Stimulated activated CD4-positive, alpha-beta T cell treated with anti-CD3 and anti-CD28 coated beads, Interleukin-15, amount 100 ng/mL, for 48 hours (primary cell): ENCODE results near the gene TMEM150B.

ENCODE experiments used
- DNase-seq, 2 donors: peaks; one replicate each; pipeline ENCODE4 v3.0.0-alpha.2; 2020; ENCODE audit warnings: low read depth in 2 of 2

The TMEM150B gene

GRCh38 chr19:55305983-55306562 lies 19.1 kb downstream of the TMEM150B start:
- no peak for DNase-seq

GRCh38 chr19:55305491-55305890 lies 19.6 kb downstream of the TMEM150B start:
- DNase-seq: peak; percentile 24 to 41

- no peak for DNase-seq
Observed at GRCh38 chr19:55304980-55305379, 20.2 kb downstream of the TMEM150B start.

DNA sequence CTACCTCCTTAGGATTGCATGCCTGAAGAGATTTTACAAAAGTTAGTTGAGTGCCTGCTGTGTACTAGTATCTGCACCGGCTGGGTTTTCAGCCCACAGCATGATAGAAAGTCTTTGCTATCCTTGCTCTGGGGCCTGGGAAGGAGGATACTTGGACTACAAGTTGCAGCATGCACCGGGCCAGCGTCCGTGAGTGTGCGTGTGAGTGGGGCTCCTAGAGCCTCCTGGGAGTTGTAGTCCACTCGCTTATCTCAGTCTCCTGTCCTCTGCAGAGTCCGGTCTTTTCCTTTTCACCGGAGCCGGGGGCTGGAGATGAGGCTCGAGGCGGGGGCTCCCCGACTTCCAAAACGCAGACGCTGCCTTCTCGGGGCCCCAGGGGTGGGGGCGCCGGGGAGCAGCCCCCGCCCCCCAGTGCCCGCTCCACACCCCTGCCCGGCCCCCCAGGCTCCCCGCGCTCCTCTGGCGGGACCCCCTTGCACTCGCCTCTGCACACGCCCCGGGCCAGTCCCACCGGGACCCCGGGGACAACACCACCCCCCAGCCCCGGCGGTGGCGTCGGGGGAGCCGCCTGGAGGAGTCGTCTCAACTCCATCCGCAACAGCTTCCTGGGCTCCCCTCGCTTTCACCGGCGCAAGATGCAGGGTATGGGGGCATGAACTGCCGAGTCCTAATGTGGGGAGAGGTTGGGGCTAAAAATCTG lies 20.7 kb downstream of the TMEM150B start:
- DNase-seq: peak; percentile 14 to 31

GRCh38 chr19:55303477-55303876 lies 21.7 kb downstream of the TMEM150B start:
- no peak for DNase-seq

GRCh38 chr19:55302318-55302703 lies 22.8 kb downstream of the TMEM150B start:
- DNase-seq: no peak

DNA sequence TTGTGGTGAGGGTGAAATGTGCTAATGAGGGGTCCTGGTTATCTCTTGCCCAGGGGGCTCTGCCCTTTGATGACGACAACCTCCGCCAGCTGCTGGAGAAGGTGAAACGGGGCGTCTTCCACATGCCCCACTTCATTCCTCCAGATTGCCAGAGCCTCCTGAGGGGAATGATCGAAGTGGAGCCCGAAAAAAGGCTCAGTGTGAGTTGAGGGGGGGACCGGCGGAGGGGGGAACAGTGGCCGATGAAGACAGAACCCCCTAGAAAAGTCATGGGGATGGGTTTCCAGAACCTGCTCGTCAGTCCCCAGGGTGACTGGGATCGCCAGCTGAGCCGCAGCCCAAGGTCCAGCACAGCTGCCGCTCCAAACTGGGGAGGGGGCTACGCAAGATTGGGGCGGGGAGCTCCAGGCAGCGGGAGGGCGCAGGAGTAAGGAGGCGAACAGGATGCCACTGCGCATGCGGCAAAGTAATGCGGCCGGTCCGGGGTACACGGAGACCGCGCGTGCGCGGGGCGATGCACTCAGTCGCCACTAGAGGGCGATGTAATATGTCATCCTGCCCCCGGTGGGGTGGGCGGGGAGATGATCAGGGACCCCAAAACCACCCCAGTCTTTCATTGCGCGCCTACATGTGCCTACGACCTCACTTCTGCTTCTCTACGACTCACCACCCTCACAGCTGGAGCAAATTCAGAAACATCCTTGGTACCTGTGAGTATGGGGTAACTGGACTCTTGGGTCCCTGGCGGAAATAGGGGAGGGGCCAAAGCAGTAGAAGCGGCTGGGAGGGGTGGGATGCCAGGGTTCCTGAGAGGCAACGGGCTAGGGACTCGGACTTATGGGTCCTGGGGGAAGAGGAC lies 23.5 kb downstream of the TMEM150B start:
- peak; percentile 85 to 93 for DNase-seq

GRCh38 chr19:55300886-55301458 lies 24.2 kb downstream of the TMEM150B start:
- DNase-seq: no peak

DNA sequence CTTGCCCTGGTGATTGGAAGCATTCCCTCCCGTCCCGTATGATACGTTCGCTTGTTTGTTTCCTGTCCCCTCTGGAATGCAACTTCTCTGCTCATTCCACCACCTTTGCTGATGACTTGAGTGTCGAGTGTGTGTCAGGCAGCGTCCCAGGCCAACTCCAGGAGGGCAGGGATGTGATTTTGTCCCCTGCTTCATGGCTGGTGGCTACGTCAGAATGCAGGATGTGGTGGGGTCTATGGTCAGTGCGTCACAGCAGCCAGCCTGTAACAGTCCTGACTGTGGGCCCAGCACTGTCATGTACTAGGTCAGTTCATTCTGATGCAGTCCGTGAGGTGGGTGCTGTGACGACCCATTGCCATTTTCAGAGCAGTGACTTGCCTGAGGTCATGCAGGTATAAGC lies 25.1 kb downstream of the TMEM150B start:
- DNase-seq: no peak

- DNase-seq: no peak
Observed at GRCh38 chr19:55297267-55297666, 27.9 kb downstream of the TMEM150B start.

DNA sequence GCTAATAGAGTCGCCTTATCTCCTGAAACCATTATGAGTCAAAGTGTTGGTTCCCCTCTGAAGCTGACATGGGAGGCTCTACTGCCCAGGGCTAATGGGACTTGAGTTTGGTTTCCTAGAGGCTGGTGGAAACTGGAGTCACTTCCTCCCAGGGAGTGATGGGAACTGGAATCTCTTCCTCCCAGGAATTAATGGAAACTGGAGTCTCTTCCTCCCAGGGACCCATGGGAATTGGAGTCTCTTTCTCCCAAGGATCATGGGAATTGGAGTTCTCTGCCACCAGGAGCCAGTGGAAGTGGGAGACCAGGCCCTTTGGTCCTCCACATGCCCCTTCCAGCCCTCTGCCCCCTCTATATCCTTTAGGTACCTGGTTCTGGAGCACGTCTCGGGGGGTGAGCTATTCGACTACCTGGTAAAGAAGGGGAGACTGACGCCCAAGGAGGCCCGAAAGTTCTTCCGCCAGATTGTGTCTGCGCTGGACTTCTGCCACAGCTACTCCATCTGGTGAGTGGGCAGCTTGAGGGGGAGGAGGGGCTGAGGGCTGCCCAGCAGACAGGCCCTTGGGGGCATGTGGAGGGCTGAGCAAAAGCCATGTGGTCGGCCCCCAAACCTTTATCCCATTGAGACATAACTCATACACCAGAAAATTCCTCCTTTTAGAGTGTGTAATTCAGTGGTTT lies 35.9 kb downstream of the TMEM150B start:
- DNase-seq: no peak

DNA sequence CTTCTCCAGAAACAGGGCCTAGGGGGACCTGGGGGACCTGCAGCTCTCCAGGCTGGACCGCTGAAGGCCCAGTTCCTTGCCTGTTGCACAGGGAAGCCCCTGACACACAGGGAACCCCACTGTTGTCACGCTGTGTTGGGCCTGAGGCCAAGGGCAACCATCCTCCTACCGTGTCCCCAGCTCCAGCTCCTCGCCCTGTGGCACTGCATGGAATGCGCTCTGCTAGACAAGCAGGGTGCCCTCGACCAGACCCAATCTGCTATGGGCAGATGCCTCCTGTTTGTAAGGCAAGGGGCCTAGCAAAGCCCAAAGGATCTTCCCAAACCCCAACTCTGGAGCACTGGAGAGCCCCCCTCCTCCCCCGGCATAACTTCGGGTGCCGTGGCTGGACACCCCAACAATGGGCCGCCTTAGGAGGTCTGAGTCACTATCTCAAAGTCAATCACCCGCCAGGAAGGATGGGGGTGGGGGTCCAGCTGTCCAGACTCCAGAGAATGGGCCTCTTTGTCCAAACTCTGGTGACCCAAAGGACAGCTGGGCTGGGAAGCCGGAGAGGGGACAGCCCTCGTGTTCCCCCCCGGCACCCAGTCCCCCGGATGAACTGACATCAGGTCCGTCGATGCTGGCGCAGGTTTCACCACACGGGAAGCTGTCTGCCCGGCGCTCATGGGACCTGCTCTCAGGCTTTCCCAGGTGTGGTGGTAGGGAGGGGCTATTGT lies 37.6 kb downstream of the TMEM150B start:
- DNase-seq: no peak

DNA sequence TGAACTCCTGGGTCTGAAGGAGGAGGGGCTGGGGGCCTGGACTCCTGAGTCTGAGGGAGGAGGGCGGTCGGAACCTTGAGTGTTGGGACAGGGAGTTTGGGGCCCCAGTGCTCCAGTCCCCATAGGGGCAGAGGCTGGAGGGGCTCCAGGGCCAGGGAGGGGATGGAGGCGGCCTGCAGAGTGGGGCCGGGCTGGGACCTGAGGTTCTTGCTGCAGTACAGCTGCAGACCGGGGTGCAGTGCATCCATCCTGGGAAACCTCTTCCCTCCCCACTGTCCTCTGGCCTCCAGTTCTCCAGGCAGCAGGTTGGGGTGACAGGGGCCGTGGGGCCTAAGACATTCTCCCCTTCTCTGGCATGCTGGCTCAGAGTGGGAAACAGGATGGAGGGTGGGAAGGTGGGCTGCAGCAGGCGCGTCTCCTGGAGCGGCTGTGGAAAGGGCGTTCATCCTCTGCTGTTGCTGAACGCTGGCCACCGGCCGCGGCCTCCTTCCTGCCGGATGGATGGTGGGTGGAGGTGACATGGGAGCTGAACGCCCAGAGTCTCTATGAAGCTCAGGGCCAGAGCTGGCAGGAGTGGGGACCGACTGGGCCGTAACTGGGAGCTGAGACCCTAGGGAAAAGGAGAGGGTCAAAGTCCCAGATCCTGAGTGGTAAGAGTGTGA lies 39.8 kb downstream of the TMEM150B start:
- no peak for DNase-seq

DNA sequence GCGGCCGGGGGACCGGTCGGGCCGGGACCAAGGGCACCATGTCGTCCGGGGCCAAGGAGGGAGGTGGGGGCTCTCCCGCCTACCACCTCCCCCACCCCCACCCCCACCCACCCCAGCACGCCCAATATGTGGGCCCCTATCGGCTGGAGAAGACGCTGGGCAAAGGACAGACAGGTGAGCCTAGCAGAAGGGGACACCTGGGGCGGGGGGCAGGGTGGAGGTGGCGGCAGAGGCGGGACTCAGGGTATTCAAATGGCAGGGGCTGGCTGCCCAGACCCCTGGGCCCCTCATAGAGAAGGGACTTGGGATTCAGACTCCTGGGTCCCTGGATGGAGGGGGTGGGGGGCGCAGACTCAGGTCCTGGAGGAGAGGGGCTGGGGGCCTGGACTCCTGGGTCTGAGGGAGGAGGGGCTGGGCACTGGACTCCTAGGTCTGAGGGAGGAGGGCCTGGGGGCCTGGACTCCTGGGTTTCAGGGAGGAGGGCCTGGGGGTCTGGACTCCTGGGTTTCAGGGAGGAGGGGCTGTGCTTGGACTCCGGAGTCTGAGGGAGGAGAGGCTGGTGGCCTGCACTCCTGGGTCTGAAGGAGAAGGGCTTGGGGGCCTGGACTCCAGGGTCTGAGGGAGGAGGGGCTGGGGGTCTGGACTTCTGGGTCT lies 40.6 kb downstream of the TMEM150B start:
- DNase-seq: no peak

DNA sequence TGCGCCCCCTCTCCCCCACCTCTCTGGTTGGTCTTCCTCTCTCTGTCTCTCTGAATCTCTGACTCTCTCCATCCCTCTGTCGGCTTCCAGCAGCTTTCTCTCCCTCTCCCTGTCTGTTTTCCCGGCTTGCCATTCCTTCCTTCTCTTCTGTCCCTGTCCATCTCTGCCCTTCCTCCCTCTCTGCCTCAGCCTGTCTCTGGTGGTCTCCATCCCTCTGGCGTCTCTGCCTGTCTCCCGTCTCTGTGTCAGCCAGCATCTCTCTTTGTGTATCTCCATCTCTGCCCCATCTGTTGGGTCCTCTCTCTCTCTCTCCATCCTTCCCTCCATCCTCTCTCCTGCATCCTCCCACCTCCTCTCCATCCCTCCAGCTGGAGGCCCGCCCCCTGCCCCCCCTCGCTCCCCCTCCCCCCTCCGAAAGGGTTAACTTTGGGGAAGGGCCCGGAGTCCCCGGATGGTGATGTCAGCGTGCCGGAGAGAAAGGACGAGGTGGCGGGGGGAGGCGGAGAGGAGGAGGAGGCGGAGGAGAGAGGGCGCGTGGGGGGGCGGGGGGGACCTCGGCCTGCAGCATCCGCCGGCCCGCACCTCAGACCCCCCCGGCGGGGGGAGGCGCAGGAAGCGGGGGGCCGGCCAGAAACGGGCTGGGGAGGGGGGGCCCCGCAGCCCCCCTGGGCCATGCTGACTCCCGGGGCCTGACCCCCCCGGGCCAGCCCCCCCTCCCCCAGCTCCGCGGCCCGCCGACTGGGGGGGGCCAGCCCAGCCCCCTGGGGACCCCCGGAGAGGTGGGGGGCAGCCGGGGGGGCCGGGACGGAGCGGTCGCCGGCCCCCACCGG lies 41.4 kb downstream of the TMEM150B start, which contains the start of gene BRSK1:
Gene BRSK1, plus strand, starts transcription at position 450 of the 830 bp plus-strand sequence. CDS start 446 bp downstream, outside the sequence.
- peak in 1 of 2 donors; percentile 46 for DNase-seq

GRCh38 chr19:55279770-55280643 lies 45.1 kb downstream of the TMEM150B start, which contains the start of gene HSPBP1:
HSPBP1 (minus strand) TSS chr19:55280110; CDS start chr19:55279608, 502 bp downstream.
- peak; percentile 95 to 97 for DNase-seq

DNA sequence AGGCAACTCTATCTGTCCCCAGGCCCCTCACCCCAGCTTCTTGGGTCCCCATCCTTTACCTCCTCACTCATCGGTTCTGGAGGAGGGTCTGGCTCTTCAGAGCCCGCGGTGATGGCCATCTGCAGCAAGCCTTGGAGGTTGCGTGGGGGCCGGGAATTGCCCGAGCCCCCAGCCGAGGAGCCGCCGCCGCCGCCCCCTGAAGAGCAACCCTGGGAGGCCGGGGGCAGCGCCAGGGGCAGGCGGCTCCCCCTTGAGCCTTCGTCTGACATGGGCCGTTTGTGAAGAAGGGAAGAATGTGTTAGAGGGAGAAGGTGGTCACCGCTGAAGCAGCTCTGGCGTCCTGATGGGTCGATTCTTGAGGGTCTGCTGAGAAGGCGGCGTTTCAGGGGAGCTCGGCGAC lies 45.8 kb downstream of the TMEM150B start:
- no peak for DNase-seq
